NCI-H146 treated with DMSO at 0.1 percent for 48 hours (cell line): ENCODE results near the gene DNAAF1.
"Not testable (repeated sequence)": the region's sequence is repeated elsewhere in the genome, so short reads cannot be mapped to it uniquely, and the experiment has no call there.

Experiments
- DNase-seq: peaks from one replicate; lab custom pipeline; 2025; ENCODE audit not compliant: unreplicated experiment; lab: John Stamatoyannopoulos, UW

Gene DNAAF1

DNA sequence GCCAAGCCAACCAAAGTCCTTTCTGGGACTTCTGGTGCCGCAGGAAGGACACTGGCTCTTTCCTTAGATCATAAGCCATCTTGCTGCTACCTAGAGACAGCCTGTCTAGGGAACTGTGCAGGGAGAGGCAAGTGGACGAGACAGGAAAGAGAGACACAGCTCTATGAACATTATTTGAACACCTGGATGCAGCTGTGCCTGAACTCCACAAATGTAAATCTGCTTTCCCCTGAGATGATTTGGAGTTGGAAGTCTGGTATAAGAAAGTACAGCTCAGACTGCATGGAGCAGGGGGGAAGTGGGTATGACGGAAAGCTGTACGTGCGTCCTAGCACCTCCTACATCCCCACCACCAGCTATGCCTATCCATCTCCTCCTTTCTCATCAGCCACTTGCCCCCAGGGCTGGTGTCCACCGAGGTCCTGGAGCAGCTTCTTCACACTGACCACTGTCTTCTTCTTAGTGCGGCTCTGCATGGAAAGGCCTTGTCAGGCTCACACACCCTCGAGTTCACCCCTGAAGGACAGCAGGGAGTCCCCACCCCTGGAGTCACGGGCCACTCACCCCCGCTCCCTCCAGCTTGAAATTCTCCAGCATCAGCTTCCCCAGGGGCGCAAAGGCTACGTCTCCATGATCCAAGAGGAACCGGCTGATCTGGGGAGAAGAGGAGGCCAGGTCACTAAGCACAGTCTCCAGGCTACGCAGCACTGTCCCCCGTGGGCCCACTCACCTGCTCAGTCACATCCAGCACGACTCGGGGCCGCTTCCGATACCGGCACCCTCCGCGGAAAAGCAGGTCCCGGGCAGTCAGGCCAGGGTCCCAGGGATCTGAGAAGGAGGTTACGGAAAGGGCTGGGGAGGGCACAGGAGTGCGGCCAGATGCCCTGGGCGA is 37.8 kb downstream of the DNAAF1 start:
- DNase-seq = no peak

DNA sequence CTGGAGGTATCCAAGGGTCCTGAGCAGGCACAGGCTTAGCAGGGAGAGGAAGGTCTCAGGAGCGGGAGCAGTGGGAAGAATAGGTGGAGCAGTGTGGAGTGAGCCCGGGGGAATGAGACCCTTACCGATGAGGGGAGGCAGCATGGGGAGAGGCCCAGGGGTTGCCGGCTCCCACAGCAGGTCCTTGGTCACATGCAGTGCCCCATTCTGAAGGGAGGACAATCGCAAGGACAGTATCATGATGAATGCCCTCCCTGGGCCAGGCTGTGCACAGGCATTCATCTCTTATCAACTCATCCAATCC is 38.4 kb downstream of the DNAAF1 start:
- no peak for DNase-seq

DNA sequence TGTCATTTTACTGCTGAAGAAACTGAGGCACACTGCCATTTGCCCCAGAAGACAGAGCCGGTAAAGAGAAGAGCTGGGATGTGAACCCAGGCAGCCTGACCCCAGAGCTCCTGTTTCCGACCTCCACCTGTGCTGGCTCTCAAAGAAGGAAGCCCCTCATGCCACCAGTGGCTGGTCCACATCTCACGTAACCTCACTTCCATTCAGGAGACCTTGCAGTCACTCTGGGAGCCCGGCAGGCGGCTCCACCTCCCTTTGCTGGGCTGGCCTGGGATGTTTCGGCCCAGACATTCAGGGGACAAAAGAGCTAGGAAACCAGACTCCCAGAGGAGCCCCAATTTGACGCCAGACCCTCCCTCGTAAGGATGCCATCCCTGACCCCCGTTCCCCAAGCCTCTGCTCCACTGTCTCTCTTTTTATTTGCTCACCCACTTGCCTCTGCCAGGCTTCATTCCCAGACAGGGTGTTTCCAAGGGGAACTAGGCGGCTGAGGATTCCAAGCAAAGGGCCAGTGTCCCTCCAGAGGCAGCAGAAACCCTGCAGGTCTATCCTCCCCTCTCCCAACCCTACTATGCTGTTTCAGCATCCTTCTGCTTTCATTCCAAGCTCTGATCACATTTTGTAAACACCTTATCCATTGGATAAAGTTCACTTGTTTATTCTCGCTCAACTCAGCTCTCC is 38.9 kb downstream of the DNAAF1 start:
- DNase-seq = no peak

DNA sequence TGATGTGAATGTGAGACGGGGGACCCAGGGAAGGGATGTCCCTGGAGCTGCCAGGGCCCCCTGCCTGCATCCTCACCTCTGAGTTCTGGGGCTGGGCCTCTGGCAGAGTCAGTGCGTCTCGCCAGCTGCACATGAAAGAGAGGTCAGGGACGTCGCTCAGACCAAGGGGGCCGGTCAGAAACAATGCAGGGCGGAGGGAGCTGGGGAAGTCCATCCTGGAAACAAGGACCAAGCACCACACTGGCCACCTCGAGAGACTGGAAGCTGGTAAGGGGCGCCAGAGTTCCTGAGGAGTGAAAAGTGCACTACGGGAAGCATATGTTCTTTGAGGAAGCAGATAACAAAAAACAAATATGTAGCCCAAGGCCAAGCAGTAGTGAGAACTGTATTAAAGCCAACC is 39.7 kb downstream of the DNAAF1 start:
- no peak for DNase-seq

GRCh38 chr16:84186685-84187437 is 41.8 kb downstream of the DNAAF1 start, which contains the start of gene TAF1C:
TAF1C (minus strand) TSS chr16:84187057; CDS start chr16:84184988, 2,069 bp downstream.
- DNase-seq = peak; percentile 77

GRCh38 chr16:84190731-84191388 is 45.8 kb downstream of the DNAAF1 start, which contains the start of gene ADAD2:
ADAD2 (plus strand) TSS chr16:84191157; CDS start chr16:84191231, 74 bp downstream.
- DNase-seq = no peak

- DNase-seq = no peak
Observed at GRCh38 chr16:84191466-84191865, 46.4 kb downstream of the DNAAF1 start.

GRCh38 chr16:84193480-84193879 is 48.4 kb downstream of the DNAAF1 start:
- no peak for DNase-seq

- no peak for DNase-seq
Observed at GRCh38 chr16:84194018-84194417, 48.9 kb downstream of the DNAAF1 start.

GRCh38 chr16:84194470-84195200 is 49.5 kb downstream of the DNAAF1 start:
- peak; percentile 80 for DNase-seq

DNA sequence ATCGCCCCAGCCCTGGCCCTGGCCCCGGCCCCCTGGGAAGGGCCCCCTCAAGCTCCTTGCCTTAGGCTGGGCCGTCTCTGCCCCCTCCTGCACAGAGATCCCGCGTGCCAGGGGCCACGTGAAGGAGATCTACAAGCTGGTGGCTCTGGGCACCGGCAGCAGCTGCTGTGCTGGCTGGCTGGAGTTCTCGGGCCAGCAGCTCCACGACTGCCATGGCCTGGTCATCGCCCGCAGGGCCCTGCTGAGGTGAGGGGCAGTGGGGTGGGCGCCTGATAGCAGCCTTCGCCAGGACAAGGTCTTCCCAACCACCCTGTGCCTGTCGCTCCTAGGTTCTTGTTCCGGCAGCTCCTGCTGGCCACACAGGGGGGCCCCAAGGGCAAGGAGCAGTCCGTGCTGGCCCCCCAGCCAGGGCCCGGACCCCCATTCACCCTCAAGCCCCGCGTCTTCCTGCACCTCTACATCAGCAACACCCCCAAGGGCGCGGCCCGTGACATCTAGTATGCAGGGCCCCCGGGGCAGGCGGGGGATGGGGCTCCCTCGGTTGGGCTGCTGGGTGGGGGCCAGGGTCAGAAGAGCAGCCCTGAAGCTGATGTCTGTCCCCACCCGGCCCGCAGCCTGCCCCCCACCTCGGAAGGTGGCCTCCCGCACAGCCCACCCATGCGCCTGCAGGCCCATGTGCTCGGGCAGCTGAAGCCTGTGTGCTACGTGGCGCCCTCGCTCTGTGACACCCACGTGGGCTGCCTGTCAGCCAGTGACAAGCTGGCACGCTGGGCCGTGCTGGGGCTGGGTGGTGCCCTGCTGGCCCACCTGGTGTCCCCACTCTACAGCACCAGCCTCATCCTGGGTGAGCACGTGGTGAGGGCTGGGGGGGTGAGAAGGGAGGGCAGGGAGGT is 50.3 kb downstream of the DNAAF1 start:
- no peak for DNase-seq

GRCh38 chr16:84196101-84196500 is 51.0 kb downstream of the DNAAF1 start:
- DNase-seq = no peak

DNA sequence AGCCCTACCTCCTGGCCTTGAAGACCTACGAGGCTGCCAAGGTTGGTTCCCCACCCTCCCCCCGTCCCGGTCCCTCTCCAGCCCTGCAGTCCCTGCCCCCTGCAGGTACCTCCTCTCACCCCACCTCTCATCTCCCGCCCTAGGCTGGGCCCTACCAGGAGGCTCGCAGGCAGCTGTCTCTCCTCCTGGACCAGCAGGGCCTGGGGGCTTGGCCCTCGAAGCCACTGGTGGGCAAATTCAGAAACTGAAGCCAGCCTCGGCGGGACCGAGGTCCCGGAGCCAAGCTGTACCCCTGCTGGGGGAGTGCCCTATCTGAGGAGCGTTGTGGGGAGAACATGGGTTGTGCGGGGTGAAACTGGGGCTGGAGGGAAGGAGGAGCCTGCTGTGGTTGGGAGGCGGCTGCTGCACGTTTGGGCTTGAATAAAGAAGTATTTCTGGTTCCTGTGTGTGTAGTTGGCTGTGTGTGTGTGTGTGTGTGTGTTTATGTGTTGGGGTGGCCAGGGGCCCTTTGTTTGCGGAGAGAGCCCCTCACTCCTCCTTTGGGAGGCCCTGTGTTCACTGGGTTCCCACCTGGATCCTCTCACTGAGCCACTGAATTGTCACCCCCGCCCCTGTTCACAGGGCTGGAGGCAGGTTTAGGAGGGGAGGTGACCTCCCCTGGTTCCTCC is 51.8 kb downstream of the DNAAF1 start:
- no peak for DNase-seq

- no peak for DNase-seq
Observed at GRCh38 chr16:84197466-84198128, 52.5 kb downstream of the DNAAF1 start.

GRCh38 chr16:84198401-84198800 is 53.3 kb downstream of the DNAAF1 start:
- DNase-seq = no peak

DNA sequence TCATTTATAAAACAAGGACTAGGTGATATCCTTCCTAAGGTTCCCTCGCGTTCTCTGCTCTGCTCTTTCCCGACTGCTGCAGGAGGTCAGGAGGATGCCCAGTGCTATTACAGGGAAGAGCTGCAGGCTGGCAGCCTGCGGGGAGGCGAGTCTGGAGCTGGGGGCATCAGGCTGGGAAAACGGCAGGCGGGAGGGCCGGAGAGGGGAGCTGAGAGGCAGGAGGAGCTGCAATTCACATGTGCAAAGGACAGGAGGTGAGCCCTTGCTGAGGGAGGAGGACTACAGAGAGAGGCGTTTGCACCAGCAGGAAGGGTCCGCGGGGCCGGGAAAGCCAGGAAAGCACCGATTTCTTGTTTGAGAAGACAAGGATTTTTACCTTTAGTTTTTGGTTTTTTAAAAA is 54.0 kb downstream of the DNAAF1 start:
- no peak for DNase-seq

- DNase-seq = no peak
Observed at GRCh38 chr16:84199861-84200260, 54.8 kb downstream of the DNAAF1 start.

GRCh38 chr16:84204551-84204950 is 59.4 kb downstream of the DNAAF1 start:
- not testable (repeated sequence) for DNase-seq
